ENCODE data around the gene VRK3.

DNA sequence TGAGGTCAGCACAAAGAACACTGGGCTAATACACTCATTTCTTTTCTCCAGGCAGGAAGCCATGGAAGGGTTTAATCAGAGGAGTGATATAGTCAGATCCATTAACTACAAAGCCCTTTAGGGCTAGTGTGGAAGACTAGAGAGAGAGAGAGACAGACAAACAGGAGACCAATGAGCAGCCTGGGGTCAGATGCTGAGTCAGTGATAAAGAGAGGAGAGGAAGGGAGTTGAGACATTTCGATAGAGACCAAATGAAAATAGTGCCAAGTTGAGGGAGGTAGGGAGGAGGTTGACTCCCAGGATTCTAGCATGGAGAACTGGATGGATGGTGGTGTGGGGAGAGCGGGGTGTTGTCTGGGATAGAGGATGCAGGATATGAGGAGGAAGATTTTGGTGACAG, 18.8 kb upstream of the VRK3 start:
- TF ChIP-seq POLR2AphosphoS5 (IDR thresholded peaks at IDR 0.05) (no peak), POLR2A (IDR thresholded peaks at IDR 0.05) (no peak)
- TF ChIP-seq, protein P1, sequence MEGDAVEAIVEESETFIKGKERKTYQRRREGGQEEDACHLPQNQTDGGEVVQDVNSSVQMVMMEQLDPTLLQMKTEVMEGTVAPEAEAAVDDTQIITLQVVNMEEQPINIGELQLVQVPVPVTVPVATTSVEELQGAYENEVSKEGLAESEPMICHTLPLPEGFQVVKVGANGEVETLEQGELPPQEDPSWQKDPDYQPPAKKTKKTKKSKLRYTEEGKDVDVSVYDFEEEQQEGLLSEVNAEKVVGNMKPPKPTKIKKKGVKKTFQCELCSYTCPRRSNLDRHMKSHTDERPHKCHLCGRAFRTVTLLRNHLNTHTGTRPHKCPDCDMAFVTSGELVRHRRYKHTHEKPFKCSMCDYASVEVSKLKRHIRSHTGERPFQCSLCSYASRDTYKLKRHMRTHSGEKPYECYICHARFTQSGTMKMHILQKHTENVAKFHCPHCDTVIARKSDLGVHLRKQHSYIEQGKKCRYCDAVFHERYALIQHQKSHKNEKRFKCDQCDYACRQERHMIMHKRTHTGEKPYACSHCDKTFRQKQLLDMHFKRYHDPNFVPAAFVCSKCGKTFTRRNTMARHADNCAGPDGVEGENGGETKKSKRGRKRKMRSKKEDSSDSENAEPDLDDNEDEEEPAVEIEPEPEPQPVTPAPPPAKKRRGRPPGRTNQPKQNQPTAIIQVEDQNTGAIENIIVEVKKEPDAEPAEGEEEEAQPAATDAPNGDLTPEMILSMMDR (IDR thresholded peaks at IDR 0.05) = no peak
